Uterus (tissue), 2 donors: ENCODE measurements around the gene MYH14.

Source experiments
- CTCF ChIP-seq, 4 experiments: fragments of 200-600 bp in 2 of 4; fragments of 450-650 bp in 2 of 4; sonication (generic) in 2 of 4; IDR thresholded peaks; one replicate each; pipeline ENCODE4 v1.5.1; 2016 to 2019; ENCODE audit warnings: antibody characterized with exemption in 4 of 4, mild to moderate bottlenecking in 2 of 4, moderate library complexity in 1 of 4
- POLR2A ChIP-seq, 2 donors: fragments of 450-650 bp; IDR thresholded peaks; one replicate each; pipeline ENCODE4 v1.6.1; 2016; ENCODE audit warnings: antibody characterized with exemption in 2 of 2, mild to moderate bottlenecking in 1 of 2, moderate library complexity in 1 of 2

- TF ChIP-seq CTCF (IDR thresholded peaks at IDR 0.05) (no peak), POLR2A (IDR thresholded peaks at IDR 0.05) (no peak)
Observed at GRCh38 chr19:50263176-50263575, 59.8 kb downstream of the MYH14 start.
